Measurements from ENCODE around the gene FGFR3.
A peak's percentile ranks its signal among the peaks of the same experiment; 100 is the strongest.

The FGFR3 gene

GRCh38 chr4:1788254-1788973, 4.7 kb upstream of the FGFR3 start:
- DNase-seq (ENCODE audit: low read depth in 3 of 3), result no peak

- DNase-seq (ENCODE audit: low read depth in 3 of 3), result no peak
Measured at GRCh38 chr4:1789552-1789951, 3.5 kb upstream of the FGFR3 start.

GRCh38 chr4:1790005-1790404, 3.1 kb upstream of the FGFR3 start:
- no peak for DNase-seq (ENCODE audit: low read depth in 3 of 3)

- no peak for DNase-seq (ENCODE audit: low read depth in 3 of 3)
Measured at GRCh38 chr4:1792158-1792831, 798 bp upstream of the FGFR3 start.

GRCh38 chr4:1793496-1793840, 375 bp downstream of the FGFR3 start:
- peak in 2 of 3 experiments; percentile 8 to 37 for DNase-seq (ENCODE audit: low read depth in 3 of 3)

- DNase-seq (ENCODE audit: low read depth in 3 of 3), result no peak
Measured at GRCh38 chr4:1793940-1794808, 1.1 kb downstream of the FGFR3 start.

- DNase-seq (ENCODE audit: low read depth in 3 of 3), result no peak
Measured at GRCh38 chr4:1794809-1795298, 1.8 kb downstream of the FGFR3 start.

- DNase-seq (ENCODE audit: low read depth in 3 of 3), result no peak
Measured at GRCh38 chr4:1795299-1796195, 2.5 kb downstream of the FGFR3 start.

- DNase-seq (ENCODE audit: low read depth in 3 of 3), result no peak
Measured at GRCh38 chr4:1796486-1797204, 3.6 kb downstream of the FGFR3 start.

GRCh38 chr4:1797298-1797860, 4.3 kb downstream of the FGFR3 start:
- no peak for DNase-seq (ENCODE audit: low read depth in 3 of 3)

GRCh38 chr4:1797861-1798579, 4.9 kb downstream of the FGFR3 start:
- DNase-seq (ENCODE audit: low read depth in 3 of 3), result no peak

GRCh38 chr4:1798580-1799386, 5.7 kb downstream of the FGFR3 start:
- DNase-seq (ENCODE audit: low read depth in 3 of 3), result no peak

- DNase-seq (ENCODE audit: low read depth in 3 of 3), result no peak
Measured at GRCh38 chr4:1799387-1800375, 6.6 kb downstream of the FGFR3 start.

GRCh38 chr4:1800805-1801204, 7.7 kb downstream of the FGFR3 start:
- no peak for DNase-seq (ENCODE audit: low read depth in 3 of 3)

- no peak for DNase-seq (ENCODE audit: low read depth in 3 of 3)
Measured at GRCh38 chr4:1801286-1801958, 8.3 kb downstream of the FGFR3 start.

GRCh38 chr4:1802151-1802715, 9.1 kb downstream of the FGFR3 start:
- DNase-seq (ENCODE audit: low read depth in 3 of 3), result no peak

Data from stimulated activated CD4-positive, alpha-beta T cell treated with anti-CD3 and anti-CD28 coated beads, TNF-alpha, amount 100 ng/mL, for 24 hours (primary cell).